GM21447 (cell line): ENCODE results near the gene GPR146.
A peak's percentile ranks its signal among the peaks of the same experiment; 100 is the strongest.
"Not testable (repeated sequence)": the region's sequence is repeated elsewhere in the genome, so short reads cannot be mapped to it uniquely, and the experiment has no call there.

Experiments
- ATAC-seq: cut with Tn5 transposase; IDR thresholded peaks from one replicate; pipeline ENCODE4 v1.9.1; 2021; ENCODE audit not compliant: unreplicated experiment

The GPR146 gene

DNA sequence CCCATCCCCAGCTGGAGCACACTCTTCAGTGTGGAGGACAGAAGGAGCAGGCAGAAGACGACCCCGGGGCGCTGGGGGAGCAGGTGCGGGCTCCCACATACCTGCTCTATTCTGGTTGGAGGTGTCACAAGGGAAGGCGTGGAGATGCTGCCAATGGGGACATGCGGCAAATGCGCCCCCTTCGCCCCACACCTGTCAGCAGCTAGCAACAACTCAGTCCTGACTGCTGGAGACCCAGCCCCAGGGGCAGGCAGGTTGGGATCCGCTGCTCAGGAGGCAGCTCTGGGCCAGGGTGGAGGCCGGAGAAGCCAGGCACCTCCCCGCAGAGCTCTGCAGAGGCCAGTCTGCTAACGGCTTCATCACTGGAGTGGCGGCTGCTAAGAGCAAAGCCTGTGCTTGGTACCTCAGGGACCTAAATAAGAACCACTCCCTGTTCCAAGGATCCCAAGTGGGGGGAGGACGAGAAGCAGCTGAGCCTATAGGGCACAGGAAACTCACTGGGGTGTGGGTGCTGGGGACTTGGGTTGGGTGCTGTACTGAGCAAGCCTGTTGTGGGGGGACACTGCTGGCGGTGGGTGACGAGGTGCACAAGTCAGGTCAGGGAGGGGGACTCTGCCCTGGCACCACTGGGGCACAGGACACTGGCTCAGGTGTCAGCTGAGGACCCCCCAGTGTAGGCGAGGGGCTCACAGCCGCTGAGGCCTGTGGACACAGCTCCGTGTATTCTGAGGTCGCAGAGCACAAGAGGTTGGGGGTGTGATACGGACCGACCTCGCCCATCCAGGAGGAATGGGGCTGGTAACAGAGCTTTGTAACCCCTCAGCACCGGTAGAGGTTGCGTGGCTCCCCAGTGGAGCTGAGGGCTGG, 19.2 kb upstream of the GPR146 start:
- ATAC-seq: no peak

DNA sequence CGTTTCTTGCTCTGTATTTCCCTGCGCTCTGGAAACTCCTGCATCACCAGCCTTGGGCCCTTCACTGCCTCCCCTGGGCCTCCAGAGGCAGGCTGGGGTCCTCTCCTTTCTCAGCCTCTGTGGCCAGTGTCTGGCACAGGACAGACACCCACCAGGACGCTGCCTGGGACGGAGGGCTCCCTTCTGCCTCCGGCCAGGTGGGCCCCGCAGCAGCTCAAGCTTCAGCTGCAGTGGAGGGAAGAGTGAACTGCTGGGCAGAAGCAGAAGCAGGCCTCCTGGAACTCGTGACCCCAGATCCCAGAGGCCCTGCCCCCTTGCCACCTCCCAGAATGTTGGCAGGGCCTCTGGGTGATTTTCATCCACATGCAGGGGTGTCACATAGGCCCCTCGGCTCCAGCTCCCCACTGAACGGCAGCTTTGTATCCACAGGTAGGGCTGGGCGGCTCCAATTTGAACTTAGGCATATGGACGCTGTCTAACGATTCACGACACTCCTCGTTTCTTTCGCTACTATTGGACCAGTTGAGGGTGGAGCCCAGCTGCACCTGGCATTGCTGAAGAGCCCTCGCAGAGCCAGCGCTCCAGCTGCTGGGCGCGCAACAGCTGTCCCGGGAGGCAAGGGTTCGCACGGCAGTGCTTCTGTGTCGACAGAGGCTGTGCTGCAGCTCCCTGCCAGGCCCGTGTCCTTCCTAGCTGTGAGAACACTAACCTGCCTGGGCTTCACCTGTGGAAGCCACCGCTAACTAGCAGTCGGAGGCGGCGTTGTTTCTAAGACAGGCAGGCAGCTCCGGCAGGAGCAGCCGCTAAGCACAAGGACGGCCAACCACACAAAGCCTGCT, 18.4 kb upstream of the GPR146 start:
- ATAC-seq: no peak

DNA sequence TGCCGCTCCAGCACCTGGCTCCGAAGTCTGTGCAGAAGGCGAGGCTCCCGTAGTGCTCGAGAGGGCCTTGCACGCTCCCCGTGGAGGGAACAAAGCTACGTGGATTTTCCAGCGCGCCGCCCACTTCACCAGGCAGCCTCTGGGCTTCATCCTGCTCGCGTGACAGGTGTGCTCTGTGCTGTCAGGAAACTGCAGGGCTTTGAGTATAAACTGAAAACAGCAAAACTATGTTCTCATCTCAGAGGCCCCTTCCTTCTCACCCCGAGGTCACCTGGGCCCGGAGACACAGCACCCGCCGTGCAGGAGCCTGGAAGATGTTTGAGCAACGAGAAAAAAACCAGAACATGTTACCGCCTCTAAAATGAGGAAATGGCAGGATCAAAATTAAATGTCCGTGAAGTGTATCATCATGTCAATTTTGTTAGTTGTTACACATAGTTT, 17.6 kb upstream of the GPR146 start:
- no peak for ATAC-seq

DNA sequence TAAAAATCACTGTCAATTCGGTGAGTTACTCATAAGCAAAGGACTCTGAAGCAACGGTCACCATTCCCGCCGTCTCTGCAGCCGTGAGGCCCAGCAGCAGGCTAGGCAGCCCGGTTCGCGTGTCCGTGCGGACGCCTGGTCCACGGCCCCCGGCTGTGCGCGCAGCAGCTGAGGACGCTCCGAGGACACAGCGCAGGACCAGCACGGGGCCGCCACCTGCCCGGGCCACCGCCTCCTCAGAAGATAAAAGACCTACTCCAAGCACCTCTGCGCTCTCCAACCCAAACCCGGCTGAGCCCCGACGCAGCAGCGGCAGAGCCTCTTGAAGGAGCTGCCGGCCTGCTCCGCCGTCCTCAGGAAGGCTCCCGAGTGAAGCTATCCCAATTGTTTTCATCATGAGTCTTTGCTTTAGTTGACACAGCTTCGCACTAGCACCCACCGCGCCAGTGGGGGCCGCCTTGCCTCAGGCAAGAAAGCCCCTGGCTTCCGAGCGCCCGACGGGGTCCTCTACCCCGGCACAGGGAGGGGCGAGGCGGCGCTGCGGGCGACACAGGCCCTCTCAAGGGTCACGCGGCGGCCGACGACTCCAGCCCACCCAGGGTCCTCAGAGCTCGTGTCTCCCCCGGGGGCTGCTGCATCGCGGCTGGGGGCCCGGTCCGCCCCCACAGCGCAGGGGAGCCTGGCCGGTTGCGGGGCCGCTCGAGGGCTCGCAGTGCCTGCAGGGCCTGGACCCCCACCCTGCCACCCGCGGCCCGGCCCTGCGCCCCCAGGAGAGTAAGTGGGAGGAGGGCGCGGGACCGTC, 16.9 kb upstream of the GPR146 start:
- ATAC-seq: no peak

DNA sequence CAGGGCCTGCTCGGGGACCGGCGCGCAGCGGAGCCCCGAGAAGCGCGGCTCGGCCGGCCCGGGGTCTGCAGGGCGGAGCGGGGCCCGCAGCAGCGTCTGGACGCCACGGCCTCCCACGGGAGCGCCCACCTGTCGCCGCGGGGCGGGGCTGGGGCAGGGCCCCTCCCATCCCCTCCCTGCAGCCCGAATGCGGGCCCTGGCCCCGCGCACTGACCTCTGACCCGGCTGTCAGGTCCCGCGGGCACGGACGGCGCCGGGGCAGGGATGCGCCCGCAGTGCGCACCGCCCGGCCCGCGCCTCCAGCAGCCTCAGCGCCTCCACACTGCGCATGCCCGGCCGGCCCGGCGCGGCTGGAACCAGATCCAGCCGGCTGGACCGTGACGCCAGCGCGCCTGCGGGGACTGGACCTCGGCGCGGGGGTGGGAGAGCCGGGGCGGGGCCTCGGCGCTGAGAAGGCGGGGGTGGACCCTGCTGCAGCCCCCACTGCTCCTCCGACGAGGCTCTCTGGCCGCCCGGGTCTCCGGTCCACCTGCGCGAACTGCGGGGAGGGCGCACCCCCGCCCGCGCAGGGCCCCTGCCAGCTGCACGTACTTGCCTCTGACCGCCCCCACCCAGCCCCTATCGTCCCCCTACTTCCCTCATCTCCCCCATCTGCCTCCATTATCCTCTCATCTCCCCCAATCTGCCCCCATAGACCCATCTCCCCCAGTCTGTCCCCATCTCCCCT, 16.1 kb upstream of the GPR146 start:
- peak; percentile 30 for ATAC-seq

DNA sequence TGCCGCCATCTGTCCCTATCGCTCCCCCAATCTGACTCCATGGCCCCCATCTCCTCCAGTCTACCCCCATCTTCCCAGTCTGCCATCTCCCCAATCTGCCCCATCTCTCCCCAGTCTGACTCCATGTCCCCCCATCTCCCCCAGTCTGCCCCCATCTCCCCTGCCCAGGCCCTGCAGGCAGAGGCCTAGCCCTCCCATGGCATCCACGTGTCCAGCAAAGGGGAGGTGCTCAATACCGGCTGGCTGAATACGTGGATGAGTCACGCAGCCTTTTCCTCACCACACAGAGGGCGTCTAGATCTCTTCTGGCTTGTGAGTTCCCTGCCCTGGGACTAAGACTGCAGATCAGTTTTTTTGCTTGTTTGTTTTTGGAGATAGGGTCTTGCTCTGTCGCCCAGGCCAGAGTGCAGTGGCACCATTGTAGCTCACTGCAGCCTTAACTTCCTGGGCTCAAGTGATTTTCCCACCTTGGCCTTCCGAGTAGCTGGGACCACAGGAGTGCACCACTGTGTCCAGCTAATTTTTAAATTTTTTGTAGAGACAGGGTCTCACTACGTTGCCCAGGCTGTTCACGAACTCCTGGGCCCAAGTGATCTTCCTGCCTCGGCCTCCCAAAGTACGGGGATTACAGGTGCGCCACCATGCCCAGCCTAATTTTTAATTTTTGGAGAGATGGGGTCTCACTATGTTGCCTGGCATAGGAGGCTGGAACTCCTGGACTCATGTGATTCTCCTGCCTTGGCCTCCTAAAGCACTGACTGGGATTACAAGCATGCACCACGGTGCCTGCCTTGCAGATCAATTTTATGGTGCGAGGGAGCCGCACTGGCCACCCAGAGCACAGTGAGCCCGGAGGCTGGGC, 15.3 kb upstream of the GPR146 start:
- peak; percentile 24 for ATAC-seq

DNA sequence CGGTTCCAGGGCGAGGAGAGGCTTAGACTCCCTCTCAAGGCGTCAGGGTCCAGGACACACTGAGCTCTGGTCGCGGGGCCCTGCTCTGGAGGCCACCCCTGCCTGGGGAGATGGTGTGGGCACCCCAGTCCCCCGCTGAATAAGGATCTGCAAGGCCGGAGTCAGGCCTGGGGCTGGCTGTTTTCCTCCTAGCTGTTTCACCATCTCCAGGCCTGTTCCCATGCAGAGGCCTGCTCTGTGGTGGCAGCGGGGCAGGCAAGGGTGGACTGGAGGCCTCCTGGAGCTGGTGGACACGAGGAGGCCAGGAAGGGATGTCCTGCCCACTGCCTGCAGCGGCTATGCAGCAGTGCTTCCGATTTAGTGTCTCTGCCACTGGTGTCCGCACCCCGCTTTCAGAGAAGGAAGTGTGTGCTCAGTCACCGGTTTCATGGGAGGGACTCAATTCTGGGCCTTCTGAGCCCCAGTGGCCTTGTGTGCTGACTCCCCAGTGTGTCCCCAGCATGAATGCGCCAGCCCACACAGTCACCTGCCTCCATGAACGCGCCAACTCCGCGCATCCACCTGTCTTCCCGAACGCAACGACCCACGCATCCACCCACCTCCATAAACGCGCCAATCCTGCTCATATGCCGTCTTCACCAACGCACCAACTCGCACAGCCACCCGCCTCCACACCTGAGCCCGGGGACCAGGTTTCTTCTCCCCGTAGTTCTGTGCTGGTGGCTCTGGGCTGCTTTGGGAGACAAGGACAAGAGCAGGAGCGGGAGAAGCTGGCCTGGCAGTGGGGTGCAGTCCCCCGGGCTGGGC, 14.5 kb upstream of the GPR146 start:
- ATAC-seq: no peak

DNA sequence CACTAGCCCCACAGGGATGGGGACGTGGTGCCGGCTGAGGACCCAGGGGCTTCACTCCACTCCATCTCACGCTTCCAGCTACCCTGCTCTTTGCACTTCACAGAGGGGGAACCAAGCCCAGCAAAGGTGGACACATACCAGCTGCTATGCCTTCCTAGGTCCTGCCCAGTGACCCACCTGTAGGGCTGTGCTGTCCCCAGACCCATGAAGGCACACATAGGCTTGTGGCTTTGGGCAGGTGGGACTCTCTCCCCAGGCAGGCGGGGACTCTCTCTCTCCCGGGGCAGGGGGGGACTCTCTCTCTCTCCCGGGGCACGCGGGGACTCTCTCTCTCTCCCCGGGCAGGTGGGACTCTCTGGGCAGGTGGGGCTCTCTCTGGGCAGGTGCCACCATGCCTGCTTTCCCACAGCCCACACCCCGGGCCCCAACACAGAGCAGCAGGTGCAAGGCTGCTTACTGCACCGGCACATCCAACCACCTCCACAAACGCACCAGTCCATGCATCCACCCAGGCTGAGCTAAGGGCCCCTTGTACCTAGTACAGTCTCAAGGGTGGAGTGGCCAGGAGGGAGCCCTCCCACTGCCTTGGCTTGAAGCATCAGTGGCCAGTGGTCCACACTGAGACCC, 13.8 kb upstream of the GPR146 start:
- no peak for ATAC-seq

DNA sequence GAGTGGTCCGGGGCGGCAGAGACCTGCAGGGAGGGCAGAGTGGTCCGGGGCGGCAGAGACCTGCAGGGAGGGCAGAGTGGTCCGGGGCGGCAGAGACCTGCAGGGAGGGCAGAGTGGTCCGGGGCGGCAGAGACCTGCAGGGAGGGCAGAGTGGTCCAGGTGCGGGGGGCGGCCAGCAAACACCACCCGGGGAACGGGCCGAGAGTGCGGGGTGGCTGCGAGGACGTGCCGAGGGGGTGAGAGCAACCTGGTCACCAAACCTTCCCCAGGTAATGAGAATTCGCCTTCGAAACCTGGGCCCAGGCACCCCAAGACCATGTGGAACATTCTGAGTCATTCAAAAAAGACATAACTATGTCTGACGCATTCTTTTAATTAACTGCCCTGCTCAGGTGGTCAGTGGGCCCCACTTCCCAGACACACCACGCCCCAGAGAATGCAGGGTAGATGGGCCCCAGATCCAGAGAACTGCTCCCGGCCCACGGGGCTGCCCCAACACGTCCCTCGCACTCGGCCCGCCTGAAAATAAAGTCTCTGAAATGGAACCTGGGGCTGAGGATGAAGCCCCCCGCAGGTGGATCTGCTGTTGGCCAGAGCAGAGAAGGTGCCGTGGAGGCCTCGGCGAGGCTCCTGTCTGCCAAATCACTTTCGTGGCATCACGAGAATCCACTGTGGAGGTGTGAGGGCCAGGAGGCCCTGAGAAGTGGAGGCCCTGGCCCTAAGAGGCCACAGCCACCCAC, 12.5 kb upstream of the GPR146 start:
- ATAC-seq: no peak

DNA sequence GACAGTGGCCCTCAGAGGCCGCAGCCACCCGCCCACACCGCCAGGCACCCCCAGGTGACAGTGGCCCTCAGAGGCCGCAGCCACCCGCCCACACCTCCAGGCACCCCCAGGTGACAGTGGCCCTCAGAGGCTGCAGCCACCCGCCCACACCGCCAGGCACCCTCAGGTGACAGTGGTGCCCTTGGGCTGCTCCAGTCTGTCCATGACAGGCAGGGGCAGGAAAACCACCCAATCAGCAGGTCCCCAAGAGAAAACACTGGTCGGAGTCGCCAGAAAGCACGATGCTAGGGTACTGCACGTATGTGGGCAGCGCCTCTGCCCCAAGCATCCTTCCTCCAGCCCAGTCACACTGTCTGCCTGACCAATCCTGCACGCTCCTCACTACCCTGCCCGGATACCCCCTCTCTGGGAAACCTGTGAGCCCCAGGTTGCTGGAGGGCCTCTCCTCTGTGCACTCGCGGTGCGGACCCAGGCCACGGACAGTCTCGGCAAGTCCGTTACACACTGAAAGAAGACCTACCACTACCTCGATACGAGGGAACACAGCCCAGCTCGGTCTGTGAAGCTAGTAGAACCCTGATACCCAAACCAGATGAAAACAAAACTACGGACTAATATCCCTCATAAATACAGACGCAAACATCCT, 11.7 kb upstream of the GPR146 start:
- no peak for ATAC-seq

DNA sequence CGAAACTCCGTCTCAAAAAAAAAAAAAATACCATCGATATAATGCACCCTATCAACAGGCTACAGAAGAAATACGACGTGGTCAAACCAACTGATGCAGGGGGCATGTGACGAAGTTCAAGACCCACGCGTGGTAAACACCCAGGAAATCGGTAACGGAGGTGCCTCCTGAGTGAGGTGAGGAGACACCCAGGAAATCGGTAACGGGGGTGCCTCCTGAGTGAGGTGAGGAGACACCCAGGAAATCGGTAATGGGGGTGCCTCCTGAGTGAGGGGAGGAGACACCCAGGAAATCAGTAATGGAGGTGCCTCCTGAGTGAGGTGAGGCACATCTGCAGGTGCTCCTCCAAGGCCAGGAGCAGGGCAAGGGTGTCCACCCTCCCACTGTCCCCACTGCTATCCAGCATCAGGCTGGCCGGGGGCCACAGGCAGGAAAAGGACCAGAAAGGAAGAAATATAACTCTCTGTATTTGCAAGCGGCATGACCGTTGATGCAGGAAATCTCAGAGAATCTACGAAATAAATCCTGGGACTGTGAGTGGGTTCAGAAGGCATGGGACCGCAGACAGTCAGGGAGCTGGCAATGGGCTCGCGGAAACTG, 10.7 kb upstream of the GPR146 start:
- ATAC-seq: no peak

DNA sequence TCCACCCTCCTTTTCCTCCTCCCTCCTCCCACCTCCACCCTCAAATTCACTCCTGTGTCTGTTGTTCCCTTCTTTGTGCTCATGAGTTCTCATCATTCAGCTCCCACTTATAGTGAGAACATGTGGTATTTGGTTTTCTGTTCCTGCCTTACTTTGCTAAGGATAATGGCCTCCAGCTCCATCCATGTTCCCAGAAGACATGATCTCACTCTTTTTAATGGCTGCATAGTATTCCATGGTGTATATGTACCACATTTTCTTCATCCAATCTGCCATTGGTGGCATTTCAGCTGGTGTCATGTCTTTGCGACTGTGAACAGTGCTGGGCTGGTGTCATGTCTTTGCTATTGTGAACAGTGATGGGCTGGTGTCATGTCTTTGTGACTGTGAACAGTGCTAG, 9.6 kb upstream of the GPR146 start:
- ATAC-seq: not testable (repeated sequence)

DNA sequence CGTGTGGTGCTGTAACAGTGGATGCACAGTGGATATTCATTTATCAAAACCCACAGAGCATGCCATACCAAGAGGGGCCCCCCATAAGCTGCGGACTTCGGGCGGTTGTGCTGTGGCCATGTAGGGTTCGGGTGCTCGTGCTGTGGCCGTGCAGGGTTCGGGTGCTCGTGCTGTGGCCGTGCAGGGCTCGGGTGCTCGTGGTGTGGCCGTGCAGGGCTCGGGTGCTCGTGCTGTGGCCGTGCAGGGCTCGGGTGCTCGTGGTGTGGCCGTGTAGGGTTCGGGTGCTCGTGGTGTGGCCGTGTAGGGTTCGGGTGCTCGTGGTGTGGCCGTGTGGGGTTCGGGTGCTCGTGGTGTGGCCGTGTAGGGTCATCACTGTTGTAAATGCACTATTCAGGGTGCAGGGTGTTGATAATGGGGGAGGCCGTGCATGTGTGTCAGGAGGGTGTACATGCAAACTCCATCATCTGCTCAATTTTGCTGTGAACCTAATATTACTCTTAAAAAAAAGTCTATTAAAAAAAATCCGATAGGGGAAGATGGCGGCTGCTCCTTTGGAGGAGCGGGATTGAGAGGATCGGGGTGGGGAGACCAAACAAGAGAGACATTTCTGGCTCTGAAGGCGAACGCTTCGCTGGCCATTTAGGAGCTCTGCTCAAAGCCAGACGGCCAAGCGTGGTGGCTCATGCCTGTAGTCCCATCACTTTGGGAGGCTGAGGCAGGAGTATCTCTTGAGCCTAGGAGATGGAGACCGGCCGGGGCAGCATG, 8.0 kb upstream of the GPR146 start:
- not testable (repeated sequence) for ATAC-seq

DNA sequence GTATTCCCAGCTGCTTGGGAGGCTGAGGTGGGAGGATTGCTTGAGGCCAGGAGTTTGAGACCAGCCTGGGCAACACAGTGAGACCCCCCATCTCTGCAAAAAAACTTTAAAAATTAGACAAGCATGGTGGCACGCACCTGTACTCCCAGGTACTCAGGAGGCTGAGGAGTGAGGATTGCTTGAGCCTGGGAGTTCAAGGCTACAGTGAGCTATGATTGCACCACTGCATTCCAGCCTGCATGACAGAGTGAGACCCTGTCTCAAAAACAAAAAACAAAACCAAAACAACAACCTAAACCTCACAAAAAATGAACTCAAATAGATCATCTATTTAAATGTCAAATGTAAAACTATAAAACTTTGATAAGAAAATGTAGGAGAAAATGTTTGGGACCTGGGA, 4.1 kb upstream of the GPR146 start:
- ATAC-seq: not testable (repeated sequence)

DNA sequence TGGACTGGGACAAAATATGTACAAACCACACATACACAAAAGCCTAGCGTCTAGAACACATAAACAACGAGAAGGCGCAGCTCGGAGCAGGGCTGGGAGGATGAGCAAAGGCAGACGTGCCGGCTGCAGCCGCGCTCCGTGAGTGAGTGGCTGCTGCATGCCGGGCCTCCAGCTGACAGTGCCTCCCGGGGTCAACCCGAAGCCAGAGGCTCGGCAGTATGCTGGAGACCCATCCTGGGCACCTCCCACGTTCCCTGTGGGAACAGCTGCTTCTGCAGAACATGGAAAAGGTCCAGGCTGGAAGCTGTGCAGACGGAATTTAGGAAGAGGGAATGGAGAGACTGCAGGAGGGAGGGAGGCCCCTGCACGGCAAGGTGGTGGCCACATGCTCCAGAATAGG, 3.6 kb upstream of the GPR146 start:
- no peak for ATAC-seq
